DND-41 (cell line): ENCODE data around the gene TARP.
"Not testable (repeated sequence)": the region's sequence is repeated elsewhere in the genome, so short reads cannot be mapped to it uniquely, and the experiment has no call there.

Experiments
- EZH2 ChIP-seq: IDR thresholded peaks from 3 replicates; pipeline ENCODE4 v1.6.1; 2012; ENCODE audit warnings: borderline replicate concordance, low read depth, mild to moderate bottlenecking, moderate library complexity, low read length, inconsistent platforms; ENCODE audit not compliant: severe bottlenecking
- TF ChIP-seq, protein P1 (sequence below): IDR thresholded peaks from 2 replicates; pipeline ENCODE4 v1.5.1; 2012; ENCODE audit warnings: borderline replicate concordance, low read length, moderate library complexity, mild to moderate bottlenecking; ENCODE audit not compliant: poor library complexity, severe bottlenecking; ENCODE audit errors: extremely low read depth

DNA sequence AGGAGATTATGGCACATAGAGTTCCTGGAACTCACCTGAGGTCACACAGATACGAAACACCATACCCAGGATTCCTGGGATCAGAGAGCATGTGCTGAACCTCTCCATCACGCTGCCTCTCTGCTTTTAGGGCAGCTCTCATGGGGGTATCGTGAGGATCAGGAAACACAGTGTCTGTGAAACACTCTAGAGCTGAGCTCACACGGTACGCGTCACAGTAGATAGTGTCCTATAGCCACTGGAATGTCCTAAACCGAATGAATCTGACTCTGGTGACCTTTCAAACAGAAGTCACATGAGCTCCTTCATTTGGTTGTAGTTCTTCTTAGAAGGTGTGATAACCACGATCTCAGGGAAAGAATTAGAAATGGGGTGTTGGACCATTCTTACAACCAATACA lies 14.3 kb downstream of the TARP start:
- TF ChIP-seq, protein P1, sequence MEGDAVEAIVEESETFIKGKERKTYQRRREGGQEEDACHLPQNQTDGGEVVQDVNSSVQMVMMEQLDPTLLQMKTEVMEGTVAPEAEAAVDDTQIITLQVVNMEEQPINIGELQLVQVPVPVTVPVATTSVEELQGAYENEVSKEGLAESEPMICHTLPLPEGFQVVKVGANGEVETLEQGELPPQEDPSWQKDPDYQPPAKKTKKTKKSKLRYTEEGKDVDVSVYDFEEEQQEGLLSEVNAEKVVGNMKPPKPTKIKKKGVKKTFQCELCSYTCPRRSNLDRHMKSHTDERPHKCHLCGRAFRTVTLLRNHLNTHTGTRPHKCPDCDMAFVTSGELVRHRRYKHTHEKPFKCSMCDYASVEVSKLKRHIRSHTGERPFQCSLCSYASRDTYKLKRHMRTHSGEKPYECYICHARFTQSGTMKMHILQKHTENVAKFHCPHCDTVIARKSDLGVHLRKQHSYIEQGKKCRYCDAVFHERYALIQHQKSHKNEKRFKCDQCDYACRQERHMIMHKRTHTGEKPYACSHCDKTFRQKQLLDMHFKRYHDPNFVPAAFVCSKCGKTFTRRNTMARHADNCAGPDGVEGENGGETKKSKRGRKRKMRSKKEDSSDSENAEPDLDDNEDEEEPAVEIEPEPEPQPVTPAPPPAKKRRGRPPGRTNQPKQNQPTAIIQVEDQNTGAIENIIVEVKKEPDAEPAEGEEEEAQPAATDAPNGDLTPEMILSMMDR: not testable (repeated sequence)
- TF ChIP-seq EZH2: not testable (repeated sequence)
